Hepatic stellate cell (primary cell): Measurements from ENCODE around the gene NLRP3.
"Not testable (repeated sequence)": the region's sequence is repeated elsewhere in the genome, so short reads cannot be mapped to it uniquely, and the experiment has no call there.

ENCODE experiments used
- DNase-seq: peaks from one replicate; pipeline ENCODE4 v3.0.0; 2011; ENCODE audit warnings: low spot score

The NLRP3 gene

GRCh38 chr1:247415423-247416361, at the start of gene NLRP3:
TSS of gene NLRP3 (plus strand) at chr1:247416173. CDS start at chr1:247418801, 2,628 bp downstream.
- peak; percentile 72 for DNase-seq

GRCh38 chr1:247366345-247366744, 49.6 kb upstream of the NLRP3 start:
- DNase-seq: not testable (repeated sequence)

GRCh38 chr1:247366926-247367645, 48.9 kb upstream of the NLRP3 start:
- DNase-seq: no peak

GRCh38 chr1:247367786-247368422, 48.1 kb upstream of the NLRP3 start:
- DNase-seq: no peak

- DNase-seq: no peak
These were observed 47.4 kb upstream of the NLRP3 start for GRCh38 chr1:247368490-247369145.

- DNase-seq: peak; percentile 85
These were observed 44.9 kb upstream of the NLRP3 start for GRCh38 chr1:247370786-247371732.

- DNase-seq: no peak
These were observed 44.1 kb upstream of the NLRP3 start for GRCh38 chr1:247371801-247372259.

GRCh38 chr1:247373721-247374141, 42.2 kb upstream of the NLRP3 start:
- peak; percentile 69 for DNase-seq

- not testable (repeated sequence) for DNase-seq
These were observed 41.2 kb upstream of the NLRP3 start for GRCh38 chr1:247374651-247375334.

GRCh38 chr1:247375747-247376146, 40.2 kb upstream of the NLRP3 start:
- no peak for DNase-seq

GRCh38 chr1:247376659-247377058, 39.3 kb upstream of the NLRP3 start:
- no peak for DNase-seq

- not testable (repeated sequence) for DNase-seq
These were observed 38.3 kb upstream of the NLRP3 start for GRCh38 chr1:247377656-247378055.

- no peak for DNase-seq
These were observed 37.5 kb upstream of the NLRP3 start for GRCh38 chr1:247378334-247379073.

- DNase-seq: no peak
These were observed 30.7 kb upstream of the NLRP3 start for GRCh38 chr1:247385283-247385682.

- no peak for DNase-seq
These were observed 29.8 kb upstream of the NLRP3 start for GRCh38 chr1:247386217-247386616.

GRCh38 chr1:247386687-247387086, 29.3 kb upstream of the NLRP3 start:
- DNase-seq: no peak

- DNase-seq: no peak
These were observed 28.9 kb upstream of the NLRP3 start for GRCh38 chr1:247387096-247387495.

- no peak for DNase-seq
These were observed 28.4 kb upstream of the NLRP3 start for GRCh38 chr1:247387565-247387964.

GRCh38 chr1:247390116-247390791, 25.7 kb upstream of the NLRP3 start:
- DNase-seq: peak; percentile 89
